Kidney epithelial cell (primary cell): ENCODE results near the gene VWDE. TPM values are rescaled to one million over a fixed set of nuclear protein-coding genes. Genes with fewer than 3 reads are reported as not detected.

Experiments used
- DNase-seq: peaks from one replicate; pipeline ENCODE4 v3.0.0-alpha.2; 2010; ENCODE audit warnings: low read depth
- H3K27me3 ChIP-seq: 2 replicates; pipeline ENCODE4 v1.6.0; 2011; ENCODE audit warnings: low read length; ENCODE audit not compliant: control insufficient read depth, insufficient read depth
- H3K36me3 ChIP-seq: 2 replicates; pipeline ENCODE4 v1.5.1; 2011; ENCODE audit warnings: low read length; ENCODE audit not compliant: control insufficient read depth, insufficient read depth
- H3K4me3 ChIP-seq: 2 replicates; pipeline ENCODE4 v1.5.1; 2011; ENCODE audit warnings: low read depth, mild to moderate bottlenecking, control low read depth, low read length
- CTCF ChIP-seq: IDR thresholded peaks from 2 replicates; pipeline ENCODE4 v1.5.1; 2011; ENCODE audit warnings: mild to moderate bottlenecking, moderate library complexity, low read length, control low read depth, inconsistent platforms; ENCODE audit not compliant: insufficient read depth, poor library complexity, severe bottlenecking
- total RNA-seq: library from RNA; depleted of rRNA; stranded (reverse); fragments of >200 nt; gene quantifications from 2 replicates; pipeline ENCODE4 v1.2.3, GENCODE V29; 2015

The VWDE gene
- total RNA-seq, 1 donor from 2014 or later = 3.3 TPM

GRCh38 chr7:12322284-12322902, 81.3 kb downstream of the VWDE start:
- TF ChIP-seq CTCF = peak; percentile 60
- Histone ChIP-seq H3K36me3 (no peaks in the 10 kb centered on the region), H3K4me3 (no peak overlapping the region), H3K27me3 (no peaks in the 10 kb centered on the region)
- no peak for DNase-seq

GRCh38 chr7:12320987-12321647, 82.5 kb downstream of the VWDE start:
- no peaks in the 10 kb centered on the region for H3K36me3 ChIP-seq
- no peak overlapping the region for H3K4me3 ChIP-seq
- TF ChIP-seq CTCF = no peak
- H3K27me3 ChIP-seq = no peaks in the 10 kb centered on the region
- no peak for DNase-seq

- no peak for TF ChIP-seq CTCF
- H3K27me3 ChIP-seq = no peaks in the 10 kb centered on the region
Observed at GRCh38 chr7:12320241-12320986, 83.3 kb downstream of the VWDE start.

GRCh38 chr7:12317675-12318074, 86.0 kb downstream of the VWDE start:
- no peaks in the 10 kb centered on the region for H3K27me3 ChIP-seq
- H3K36me3 ChIP-seq = no peaks in the 10 kb centered on the region
- DNase-seq = no peak
- H3K4me3 ChIP-seq = no peak overlapping the region
- TF ChIP-seq CTCF = no peak

More at GRCh38 chr7:12320241-12320986, 83.3 kb downstream of the VWDE start:
- H3K36me3 ChIP-seq = no peaks in the 10 kb centered on the region
- DNase-seq = no peak
- H3K4me3 ChIP-seq = no peak overlapping the region

GRCh38 chr7:12316925-12317324, 86.7 kb downstream of the VWDE start:
- TF ChIP-seq CTCF = no peak
- Histone ChIP-seq H3K27me3 (no peaks in the 10 kb centered on the region), H3K4me3 (no peak overlapping the region), H3K36me3 (no peaks in the 10 kb centered on the region)
- no peak for DNase-seq

- no peaks in the 10 kb centered on the region for H3K36me3 ChIP-seq
- H3K4me3 ChIP-seq = no peak overlapping the region
- no peaks in the 10 kb centered on the region for H3K27me3 ChIP-seq
- no peak for TF ChIP-seq CTCF
- DNase-seq = no peak
Observed at GRCh38 chr7:12315049-12315448, 88.6 kb downstream of the VWDE start.
